Smooth muscle cell (in vitro differentiated cells): ENCODE results near the gene TMOD1. TPM values are rescaled to one million over a fixed set of nuclear protein-coding genes. Genes with fewer than 3 reads are reported as not detected.

ENCODE experiments used
- DNase-seq: peaks from one replicate; lab custom pipeline; 2025; ENCODE audit not compliant: unreplicated experiment; lab: John Stamatoyannopoulos, UW
- H2AFZ ChIP-seq: fragments of 200-600 bp; sonication (generic); 2 replicates; pipeline ENCODE4 v1.6.0; 2016; ENCODE audit warnings: antibody characterized with exemption, low read depth, mild to moderate bottlenecking
- H3F3A ChIP-seq: fragments of 200-600 bp; sonication (generic); 2 replicates; pipeline ENCODE4 v1.6.0; 2017; ENCODE audit warnings: antibody characterized with exemption, low read depth
- H3K27ac ChIP-seq: fragments of 200-600 bp; sonication (generic); 2 replicates; pipeline ENCODE4 v1.5.1; 2016; ENCODE audit warnings: low read depth, mild to moderate bottlenecking
- H3K27me3 ChIP-seq: fragments of 200-600 bp; sonication (generic); 2 replicates; pipeline ENCODE4 v1.6.1; 2016; ENCODE audit warnings: low read depth, mild to moderate bottlenecking
- H3K36me3 ChIP-seq: fragments of 200-600 bp; sonication (generic); 2 replicates; pipeline ENCODE4 v1.5.1; 2016; ENCODE audit warnings: low read depth
- H3K4me1 ChIP-seq: fragments of 200-600 bp; sonication (generic); 2 replicates; pipeline ENCODE4 v1.5.1; 2016; ENCODE audit warnings: low read depth
- H3K4me2 ChIP-seq: fragments of 200-600 bp; sonication (generic); 2 replicates; pipeline ENCODE4 v1.6.0; 2016; ENCODE audit warnings: mild to moderate bottlenecking
- H3K4me3 ChIP-seq: fragments of 200-600 bp; sonication (generic); 2 replicates; pipeline ENCODE4 v1.5.1; 2016; ENCODE audit warnings: mild to moderate bottlenecking
- H3K79me2 ChIP-seq: fragments of 200-600 bp; sonication (generic); 2 replicates; pipeline ENCODE4 v1.6.0; 2016; ENCODE audit warnings: low read depth, mild to moderate bottlenecking
- H3K9ac ChIP-seq: fragments of 200-600 bp; sonication (generic); 2 replicates; pipeline ENCODE4 v1.6.0; 2016; ENCODE audit warnings: low read depth
- H3K9me3 ChIP-seq: fragments of 200-600 bp; sonication (generic); replicated peaks from 2 replicates; pipeline ENCODE4 v1.5.1; 2016; ENCODE audit warnings: low read depth
- H4K20me1 ChIP-seq: fragments of 200-600 bp; sonication (generic); 2 replicates; pipeline ENCODE4 v1.6.0; 2016; ENCODE audit warnings: low read depth
- WGBS: methylation state at CpG from one replicate; pipeline ENCODE4 v1.1.7; 2016; ENCODE audit warnings: low lambda C conversion rate; 5-methylcytosine and 5-hydroxymethylcytosine counted together
- polyA plus RNA-seq: library from polyadenylated mRNA; unstranded; fragments of >200 nt; fragmentation: Nextera tagmentation; extraction: Ambion mirVana; gene quantifications from 2 replicates; pipeline ENCODE4 v1.2.1, GENCODE V29; 2016
- total RNA-seq: library from RNA; depleted of rRNA; stranded (reverse); fragments of >200 nt; gene quantifications from 2 replicates; pipeline ENCODE4 v1.2.3, GENCODE V29; 2014
- TF ChIP-seq, protein P1 (sequence below): fragments of 200-600 bp; sonication (generic); IDR thresholded peaks from 2 replicates; pipeline ENCODE4 v1.5.1; 2017; ENCODE audit warnings: borderline replicate concordance, mild to moderate bottlenecking, antibody characterized with exemption; ENCODE audit not compliant: insufficient read depth, poor library complexity, severe bottlenecking

TMOD1 gene
- total and polyA plus RNA-seq, 2 experiments from 2014 or later = 0.18 to 0.19 TPM

DNA sequence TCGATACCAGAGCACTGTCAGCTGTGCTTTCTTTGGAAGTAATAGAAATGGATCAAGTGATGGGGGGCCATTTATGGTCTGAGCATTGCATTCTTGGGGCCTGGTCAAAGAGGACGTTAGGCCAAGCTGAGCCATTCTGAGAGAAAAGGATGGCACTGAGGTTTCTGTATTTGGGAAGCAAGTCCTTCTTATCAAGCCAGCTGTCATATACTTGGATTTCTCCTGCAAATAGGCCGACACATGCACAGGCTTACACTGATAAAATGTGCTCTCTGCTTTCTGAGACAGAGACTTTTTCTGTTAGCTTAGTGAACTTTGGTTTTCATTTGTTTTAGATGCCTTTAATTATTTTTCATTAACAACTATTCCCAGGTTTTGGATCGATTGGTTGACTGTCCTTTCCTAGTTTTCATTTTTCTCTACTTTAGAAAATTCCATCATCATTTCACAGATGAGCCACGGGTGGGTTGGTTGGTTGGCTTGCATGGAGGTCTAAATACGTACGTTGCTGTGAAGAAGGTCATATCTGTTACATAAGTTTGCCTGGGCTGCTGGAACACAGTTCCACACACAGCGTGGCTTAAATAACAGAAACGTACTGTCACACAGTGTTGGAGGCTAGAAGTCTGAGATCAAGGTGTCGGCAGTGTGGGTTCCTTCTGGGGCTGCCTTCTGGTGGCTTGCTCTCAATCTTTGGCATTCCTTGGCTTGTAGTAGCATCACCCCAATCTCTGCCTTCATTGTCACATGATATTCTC is 20.3 kb downstream of the TMOD1 start:
- DNase-seq = no peak
- TF ChIP-seq, protein P1, sequence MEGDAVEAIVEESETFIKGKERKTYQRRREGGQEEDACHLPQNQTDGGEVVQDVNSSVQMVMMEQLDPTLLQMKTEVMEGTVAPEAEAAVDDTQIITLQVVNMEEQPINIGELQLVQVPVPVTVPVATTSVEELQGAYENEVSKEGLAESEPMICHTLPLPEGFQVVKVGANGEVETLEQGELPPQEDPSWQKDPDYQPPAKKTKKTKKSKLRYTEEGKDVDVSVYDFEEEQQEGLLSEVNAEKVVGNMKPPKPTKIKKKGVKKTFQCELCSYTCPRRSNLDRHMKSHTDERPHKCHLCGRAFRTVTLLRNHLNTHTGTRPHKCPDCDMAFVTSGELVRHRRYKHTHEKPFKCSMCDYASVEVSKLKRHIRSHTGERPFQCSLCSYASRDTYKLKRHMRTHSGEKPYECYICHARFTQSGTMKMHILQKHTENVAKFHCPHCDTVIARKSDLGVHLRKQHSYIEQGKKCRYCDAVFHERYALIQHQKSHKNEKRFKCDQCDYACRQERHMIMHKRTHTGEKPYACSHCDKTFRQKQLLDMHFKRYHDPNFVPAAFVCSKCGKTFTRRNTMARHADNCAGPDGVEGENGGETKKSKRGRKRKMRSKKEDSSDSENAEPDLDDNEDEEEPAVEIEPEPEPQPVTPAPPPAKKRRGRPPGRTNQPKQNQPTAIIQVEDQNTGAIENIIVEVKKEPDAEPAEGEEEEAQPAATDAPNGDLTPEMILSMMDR = no peak
- Histone ChIP-seq H3F3A (no peaks in the 10 kb centered on the region), H3K27me3 (peaks cover 42% of the 10 kb centered on the region), H3K9ac (no peak overlapping the region), H3K36me3 (no peaks in the 10 kb centered on the region), H3K4me3 (no peak overlapping the region), H3K27ac (no peak overlapping the region), H3K4me2 (no peak overlapping the region), H3K4me1 (no peaks in the 10 kb centered on the region), H2AFZ (no peak overlapping the region), H3K79me2 (no peaks in the 10 kb centered on the region), H4K20me1 (no peaks in the 10 kb centered on the region), H3K9me3 (no peaks in the 10 kb centered on the region)
- WGBS = 82% methylated on average over 10 of the region's 10 CpGs

GRCh38 chr9:97524424-97524823 is 23.0 kb downstream of the TMOD1 start:
- Histone ChIP-seq H3K79me2 (no peaks in the 10 kb centered on the region), H3K9ac (no peak overlapping the region), H3K4me3 (no peak overlapping the region), H3K4me1 (peaks cover 14% of the 10 kb centered on the region), H3K4me2 (no peak overlapping the region), H3K27me3 (peaks cover 60% of the 10 kb centered on the region), H3K9me3 (no peaks in the 10 kb centered on the region), H3F3A (no peaks in the 10 kb centered on the region), H3K36me3 (no peaks in the 10 kb centered on the region), H4K20me1 (no peaks in the 10 kb centered on the region), H2AFZ (no peak overlapping the region), H3K27ac (no peak overlapping the region)
- DNase-seq = no peak
- WGBS = 88% methylated on average over 4 of the region's 4 CpGs
- TF ChIP-seq, protein P1 = no peak

GRCh38 chr9:97525451-97525850 is 24.0 kb downstream of the TMOD1 start:
- WGBS = 66% methylated on average over 2 of the region's 2 CpGs
- no peak for DNase-seq
- H3K27me3 ChIP-seq = peaks cover 60% of the 10 kb centered on the region
- no peak overlapping the region for H2AFZ ChIP-seq
- no peak overlapping the region for H3K4me2 ChIP-seq
- no peaks in the 10 kb centered on the region for H3F3A ChIP-seq
- H3K9ac ChIP-seq = no peak overlapping the region
- no peak overlapping the region for H3K4me3 ChIP-seq
- no peaks in the 10 kb centered on the region for H3K9me3 ChIP-seq
- no peaks in the 10 kb centered on the region for H4K20me1 ChIP-seq
- H3K36me3 ChIP-seq = no peaks in the 10 kb centered on the region
- no peaks in the 10 kb centered on the region for H3K79me2 ChIP-seq
- TF ChIP-seq, protein P1 = no peak
- no peak overlapping the region for H3K27ac ChIP-seq
- H3K4me1 ChIP-seq = peaks cover 14% of the 10 kb centered on the region

DNA sequence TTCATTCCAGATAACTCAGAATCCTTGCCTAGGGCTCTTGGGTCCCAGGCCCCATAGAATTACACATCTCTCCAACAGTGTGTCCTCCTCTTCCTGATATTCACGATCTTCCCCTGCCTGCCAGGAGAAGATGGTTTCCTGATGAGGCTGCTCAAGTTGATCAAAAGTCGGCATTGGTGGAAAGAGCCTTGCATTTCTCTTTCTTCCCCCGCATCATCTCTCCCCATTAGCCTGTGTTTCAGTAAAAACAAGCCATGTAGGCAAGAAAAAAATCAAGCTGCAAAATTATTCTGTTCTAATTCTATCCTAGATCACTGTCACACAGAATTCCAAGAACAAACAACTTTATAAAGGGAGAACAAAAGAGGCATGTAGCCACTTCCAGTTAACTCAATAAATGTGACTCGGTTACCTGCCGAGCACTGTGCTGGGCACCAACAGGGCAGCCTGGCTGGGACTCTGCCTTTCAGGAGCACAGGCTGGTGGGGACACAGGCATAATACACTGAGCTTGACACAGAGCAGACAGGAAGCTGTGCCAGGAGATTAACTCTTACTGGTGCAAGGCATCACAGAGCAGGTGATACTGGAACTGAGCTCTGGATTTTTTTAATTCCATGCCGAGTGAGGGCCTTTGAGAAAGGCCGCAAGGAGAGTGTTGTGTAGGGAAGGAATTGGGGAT is 25.6 kb downstream of the TMOD1 start:
- TF ChIP-seq, protein P1 = no peak
- 87% methylated on average over 7 of the region's 7 CpGs for WGBS
- Histone ChIP-seq H2AFZ (no peak overlapping the region), H3K36me3 (no peaks in the 10 kb centered on the region), H3K27ac (no peak overlapping the region), H3K4me2 (no peak overlapping the region), H3K4me3 (no peak overlapping the region), H3K4me1 (peaks cover 14% of the 10 kb centered on the region), H3K79me2 (no peaks in the 10 kb centered on the region), H3K9me3 (no peaks in the 10 kb centered on the region), H3K9ac (no peak overlapping the region), H3K27me3 (peaks cover 54% of the 10 kb centered on the region), H3F3A (no peaks in the 10 kb centered on the region), H4K20me1 (no peaks in the 10 kb centered on the region)
- no peak for DNase-seq
